ENCODE results near the gene RANBP10. TPM values are rescaled to one million over a fixed set of nuclear protein-coding genes. Genes with fewer than 3 reads are reported as not detected.

The RANBP10 gene
- total RNA-seq, 2 experiments from 2014 or later, result 14.9 to 18.1 TPM

- intact Hi-C loops (cut with micrococcal nuclease), result no loop called here
- no peak overlapping the region for H3K4me3 Mint-ChIP-seq
- no peaks in the 10 kb centered on the region for H3K27me3 Mint-ChIP-seq
- ChIA-PET POLR2A (no interaction called here), CTCF (no interaction called here)
- H3K27ac Mint-ChIP-seq, result no peak overlapping the region
- no peaks in the 10 kb centered on the region for H3K9me3 Mint-ChIP-seq
- H3K4me1 Mint-ChIP-seq (ENCODE audit: low read depth), result no peaks in the 10 kb centered on the region
- no peak for DNase-seq
- H3K36me3 Mint-ChIP-seq, result peaks cover 7% of the 10 kb centered on the region
Measured at GRCh38 chr16:67733734-67734470, 72.5 kb downstream of the RANBP10 start.

DNA sequence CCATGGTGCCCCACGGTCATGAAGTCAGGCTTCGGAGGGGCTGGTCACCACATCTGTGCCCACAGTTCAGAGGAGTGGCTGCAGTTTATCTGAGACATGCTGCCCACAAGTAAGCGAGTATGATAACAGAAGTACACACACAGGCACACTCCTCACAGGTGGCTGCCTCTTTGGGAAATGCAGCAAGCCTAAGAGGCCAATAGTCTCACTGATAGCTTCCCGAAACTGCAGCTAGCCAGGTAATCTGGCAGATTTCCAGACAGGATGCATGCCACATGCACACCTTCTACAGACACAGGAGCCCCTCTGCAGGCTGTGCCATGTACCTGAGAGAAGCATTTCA lies 74.6 kb downstream of the RANBP10 start:
- POLR2A ChIA-PET, result no interaction called here
- intact Hi-C loops (cut with micrococcal nuclease), result no loop called here
- no peak overlapping the region for H3K27ac Mint-ChIP-seq

DNA sequence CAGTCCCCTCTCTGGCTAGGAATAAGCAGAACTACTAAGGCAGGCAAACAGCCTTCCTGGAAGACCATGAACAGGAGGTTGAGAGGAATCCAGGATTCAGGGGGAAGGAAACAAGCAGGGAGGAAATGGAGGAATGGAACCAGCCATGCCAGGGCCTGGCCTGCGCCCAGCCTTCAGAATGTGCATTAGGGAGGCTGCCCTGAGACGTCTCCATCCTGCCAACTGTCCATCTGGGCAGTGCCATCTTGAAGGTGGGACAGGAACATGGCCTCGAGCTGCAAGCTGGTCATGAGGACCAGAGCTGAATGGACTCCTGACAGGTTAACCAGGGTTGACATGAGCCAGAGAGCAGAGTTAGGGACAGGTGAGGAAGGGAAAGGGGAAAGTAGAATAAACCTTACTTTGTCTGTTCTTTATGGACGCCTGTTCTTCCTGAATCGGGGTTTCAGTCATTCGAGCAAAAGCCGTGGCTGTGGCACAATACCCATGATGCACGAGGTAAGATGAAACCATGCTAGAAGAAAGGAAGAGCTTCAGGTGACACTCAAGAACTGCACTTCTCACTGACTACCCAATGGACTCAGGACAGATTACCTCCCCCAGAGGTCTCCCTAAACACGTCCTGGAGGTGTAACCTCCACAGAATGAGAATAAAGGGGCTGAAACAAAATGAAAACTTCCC lies 75.1 kb downstream of the RANBP10 start:
- CTCF ChIA-PET, result interaction anchor here (0.7 kb wide), 1 partner anchor 145 kb away, joined by 3 read pairs; no protein-coding TSS in a partner anchor

More for the DNA sequence above, 74.6 kb downstream of the RANBP10 start:
- DNase-seq, result no peak
- CTCF ChIA-PET, result interaction anchor here (0.7 kb wide), 1 partner anchor 146 kb away, joined by 3 read pairs; no protein-coding TSS in a partner anchor
- Mint-ChIP-seq H3K9me3 (no peaks in the 10 kb centered on the region), H3K27me3 (no peaks in the 10 kb centered on the region), H3K4me1 (ENCODE audit: low read depth) (no peaks in the 10 kb centered on the region), H3K36me3 (peaks cover 10% of the 10 kb centered on the region), H3K4me3 (no peak overlapping the region)

GRCh38 chr16:67730326-67730725 lies 76.0 kb downstream of the RANBP10 start:
- Mint-ChIP-seq H3K36me3 (peaks cover 10% of the 10 kb centered on the region), H3K4me1 (ENCODE audit: low read depth) (no peaks in the 10 kb centered on the region), H3K9me3 (no peaks in the 10 kb centered on the region), H3K27ac (no peak overlapping the region), H3K27me3 (no peaks in the 10 kb centered on the region), H3K4me3 (no peak overlapping the region)
- intact Hi-C loops (cut with micrococcal nuclease), result no loop called here
- ChIA-PET CTCF (no interaction called here), POLR2A (no interaction called here)
- DNase-seq, result no peak

More for the DNA sequence above, 75.1 kb downstream of the RANBP10 start:
- H3K9me3 Mint-ChIP-seq, result no peaks in the 10 kb centered on the region
- no peak for DNase-seq
- intact Hi-C loops (cut with micrococcal nuclease), result no loop called here
- POLR2A ChIA-PET, result no interaction called here
- H3K27ac Mint-ChIP-seq, result no peak overlapping the region
- H3K4me3 Mint-ChIP-seq, result no peak overlapping the region
- no peaks in the 10 kb centered on the region for H3K4me1 Mint-ChIP-seq (ENCODE audit: low read depth)
- peaks cover 10% of the 10 kb centered on the region for H3K36me3 Mint-ChIP-seq
- H3K27me3 Mint-ChIP-seq, result no peaks in the 10 kb centered on the region

GRCh38 chr16:67729636-67730248 lies 76.6 kb downstream of the RANBP10 start:
- intact Hi-C loops (cut with micrococcal nuclease), result no loop called here
- Mint-ChIP-seq H3K27ac (no peak overlapping the region), H3K27me3 (no peaks in the 10 kb centered on the region), H3K4me1 (ENCODE audit: low read depth) (no peaks in the 10 kb centered on the region), H3K4me3 (no peak overlapping the region), H3K9me3 (no peaks in the 10 kb centered on the region), H3K36me3 (peaks cover 13% of the 10 kb centered on the region)
- no peak for DNase-seq
- CTCF ChIA-PET, result no interaction called here
- POLR2A ChIA-PET, result interaction anchor here (1.0 kb wide), 1 partner anchor 10 kb away, joined by 4 read pairs; no protein-coding TSS in a partner anchor

GRCh38 chr16:67727521-67728485 lies 78.6 kb downstream of the RANBP10 start:
- intact Hi-C loops (cut with micrococcal nuclease), result no loop called here
- H3K27me3 Mint-ChIP-seq, result no peaks in the 10 kb centered on the region
- no peak for DNase-seq
- H3K36me3 Mint-ChIP-seq, result peaks cover 13% of the 10 kb centered on the region
- no peak overlapping the region for H3K4me3 Mint-ChIP-seq
- no peaks in the 10 kb centered on the region for H3K4me1 Mint-ChIP-seq (ENCODE audit: low read depth)
- ChIA-PET POLR2A (no interaction called here), CTCF (interaction anchor here (1.4 kb wide), 1 partner anchor 89 kb away, joined by 4 read pairs; no protein-coding TSS in a partner anchor)
- no peak overlapping the region for H3K27ac Mint-ChIP-seq
- no peaks in the 10 kb centered on the region for H3K9me3 Mint-ChIP-seq

- POLR2A ChIA-PET, result no interaction called here
- H3K27ac Mint-ChIP-seq, result no peak overlapping the region
- intact Hi-C loops (cut with micrococcal nuclease), result no loop called here
- peaks cover 13% of the 10 kb centered on the region for H3K36me3 Mint-ChIP-seq
- H3K4me1 Mint-ChIP-seq (ENCODE audit: low read depth), result no peaks in the 10 kb centered on the region
- H3K9me3 Mint-ChIP-seq, result no peaks in the 10 kb centered on the region
- no peak overlapping the region for H3K4me3 Mint-ChIP-seq
- no peak for DNase-seq
- no peaks in the 10 kb centered on the region for H3K27me3 Mint-ChIP-seq
- CTCF ChIA-PET, result interaction anchor here (1.0 kb wide), 1 partner anchor 205 kb away, joined by 3 read pairs; no protein-coding TSS in a partner anchor
Measured at GRCh38 chr16:67726106-67727034, 80.0 kb downstream of the RANBP10 start.

DNA sequence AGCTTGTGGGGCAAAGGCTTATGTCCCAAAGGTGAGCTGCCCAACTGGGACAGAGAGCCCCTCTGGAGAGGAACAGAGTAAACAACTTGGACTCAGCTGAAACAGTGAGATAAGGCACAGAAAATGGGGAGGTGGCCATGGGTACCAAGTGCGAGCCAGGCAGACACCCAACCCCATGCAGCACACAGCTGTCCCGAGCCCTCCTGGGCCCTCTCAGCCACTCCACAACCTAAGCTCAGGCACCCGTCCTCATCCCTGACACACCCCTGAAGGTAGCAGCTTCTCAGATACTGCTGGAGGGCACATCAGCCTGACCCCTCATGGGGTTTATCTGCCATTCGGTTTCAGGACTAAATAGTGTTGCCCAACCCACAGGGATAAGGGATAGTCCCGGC lies 82.5 kb downstream of the RANBP10 start:
- ChIA-PET CTCF (no interaction called here), POLR2A (no interaction called here)
- Mint-ChIP-seq H3K27me3 (no peaks in the 10 kb centered on the region), H3K4me3 (no peak overlapping the region), H3K4me1 (ENCODE audit: low read depth) (peaks cover 13% of the 10 kb centered on the region), H3K9me3 (no peaks in the 10 kb centered on the region), H3K36me3 (peaks cover 6% of the 10 kb centered on the region), H3K27ac (no peak overlapping the region)
- intact Hi-C loops (cut with micrococcal nuclease), result no loop called here
- no peak for DNase-seq

DNA sequence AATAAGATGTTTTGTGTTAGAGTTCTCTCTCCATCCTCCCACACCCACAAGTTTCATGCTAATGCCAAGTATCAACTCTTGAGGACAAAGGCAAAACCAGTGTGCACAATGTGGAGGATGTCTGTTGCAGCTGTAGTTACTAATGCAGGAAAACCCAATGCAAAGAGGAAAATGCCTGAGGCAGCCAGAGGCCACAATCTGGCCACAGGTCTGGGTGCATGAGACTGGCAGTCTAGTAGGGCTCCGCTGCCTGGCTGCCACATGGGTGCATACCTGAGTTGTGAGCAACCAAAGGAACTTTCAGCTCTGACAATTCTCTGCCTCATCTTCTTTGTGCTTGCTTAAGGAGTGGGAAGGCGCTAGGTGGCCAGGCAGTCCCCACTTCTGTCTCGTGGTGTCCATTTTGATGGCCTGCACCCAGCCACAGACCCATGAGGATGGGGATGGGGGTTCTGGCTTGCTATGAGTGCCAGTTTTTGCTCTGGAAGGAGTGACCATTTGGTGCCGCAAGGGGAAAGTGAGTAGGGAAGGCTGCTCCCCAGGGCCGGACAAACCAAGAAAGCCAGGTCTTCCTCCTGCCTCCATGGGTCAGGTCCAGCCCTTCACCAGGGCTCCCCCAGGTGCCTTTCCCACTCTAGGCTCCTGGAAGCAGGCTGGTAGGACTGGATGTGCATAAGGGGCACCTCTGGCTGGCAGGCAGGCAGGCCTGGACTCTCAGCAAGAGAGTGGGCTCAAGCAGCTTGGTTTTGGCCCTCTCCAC lies 83.0 kb downstream of the RANBP10 start:
- no peak for DNase-seq

GRCh38 chr16:67720236-67720635 lies 86.1 kb downstream of the RANBP10 start:
- Mint-ChIP-seq H3K4me3 (peak overlapping the region; percentile 94), H3K4me1 (ENCODE audit: low read depth) (peaks cover 35% of the 10 kb centered on the region), H3K27me3 (no peaks in the 10 kb centered on the region), H3K9me3 (no peaks in the 10 kb centered on the region), H3K27ac (peak overlapping the region; percentile 96), H3K36me3 (peaks cover 5% of the 10 kb centered on the region)
- intact Hi-C loops (cut with micrococcal nuclease), result no loop called here
- ChIA-PET POLR2A (interaction anchor here (1.2 to 2.3 kb wide), 2 partner anchors 9 to 86 kb away, joined by 4 to 14 read pairs; partner anchors contain the start of genes RANBP10 and TSNAXIP1), CTCF (interaction anchor here (1.2 to 3.2 kb wide), 4 partner anchors 48 to 96 kb away, joined by 4 to 12 read pairs (median 6); no protein-coding TSS in a partner anchor)
- DNase-seq, result no peak

More for the DNA sequence above, 83.0 kb downstream of the RANBP10 start:
- CTCF ChIA-PET, result no interaction called here
- Mint-ChIP-seq H3K27me3 (no peaks in the 10 kb centered on the region), H3K4me3 (no peak overlapping the region), H3K36me3 (peaks cover 3% of the 10 kb centered on the region), H3K9me3 (no peaks in the 10 kb centered on the region), H3K4me1 (ENCODE audit: low read depth) (peaks cover 16% of the 10 kb centered on the region), H3K27ac (no peak overlapping the region)
- intact Hi-C loops (cut with micrococcal nuclease), result no loop called here
- POLR2A ChIA-PET, result no interaction called here
